ENCODE results near the gene VSIR. TPM values are rescaled to one million over a fixed set of nuclear protein-coding genes. Genes with fewer than 3 reads are reported as not detected.
A peak's percentile ranks its signal among the peaks of the same experiment; 100 is the strongest.

VSIR gene
- total RNA-seq, 4 donors from 2014 or later = 34.1 to 51.7 (median 44.8) TPM

DNA sequence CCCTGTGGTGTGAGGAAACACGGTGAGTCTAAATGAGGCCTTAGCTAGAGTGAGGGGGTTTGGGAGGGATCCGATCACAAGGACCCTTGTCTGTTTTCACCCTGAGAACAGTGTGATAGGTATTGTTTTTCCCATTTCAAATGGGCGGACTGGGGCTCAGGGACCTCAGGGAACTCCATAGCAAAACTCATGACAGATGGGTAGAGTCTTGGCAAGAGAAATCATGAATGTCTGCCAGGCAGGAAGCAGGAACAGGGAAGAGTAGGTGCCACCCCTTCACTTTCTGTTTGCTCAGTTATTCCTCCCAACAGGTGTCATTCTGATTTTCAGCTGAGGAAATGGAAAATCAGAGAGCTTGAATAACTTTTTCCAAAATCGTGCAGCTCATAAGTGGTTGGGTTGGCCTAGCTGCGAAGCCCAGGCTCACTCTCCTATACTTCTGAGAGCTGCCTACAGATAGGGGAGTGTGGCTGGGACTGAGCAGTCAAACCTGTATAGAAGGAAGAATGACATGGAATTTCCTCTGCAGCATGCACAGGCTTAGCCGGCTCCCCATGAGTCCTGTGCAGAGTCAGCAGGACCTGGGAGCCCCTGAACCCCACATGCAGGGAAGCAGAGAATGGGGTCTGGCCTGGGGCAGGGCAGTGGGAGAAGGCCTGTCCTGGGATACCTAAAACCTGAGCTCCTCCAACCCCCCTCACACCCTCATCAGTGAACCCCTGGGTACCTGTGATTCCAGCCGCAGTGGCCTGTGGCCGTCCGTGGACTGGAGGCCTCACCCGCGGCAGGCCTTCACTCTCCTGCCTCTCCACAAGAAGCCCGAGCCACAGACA is 36.1 kb downstream of the VSIR start:
- Histone ChIP-seq H3K36me3 (no peaks in the 10 kb centered on the region), H3K27me3 (no peaks in the 10 kb centered on the region), H3K4me3 (no peak overlapping the region), H3K9me3 (no peaks in the 10 kb centered on the region), H3K4me1 (peaks cover 45 to 80% (median 55%) of the 10 kb centered on the region in 3 donors), H3K27ac (peak overlapping the region; percentile 75 to 89 (median 78))
- 62 to 64% methylated on average over 12 of the region's 12 CpGs for WGBS, 2 donors
- no peak for TF ChIP-seq POLR2A (IDR thresholded peaks at IDR 0.05)
- TF ChIP-seq, protein P1, sequence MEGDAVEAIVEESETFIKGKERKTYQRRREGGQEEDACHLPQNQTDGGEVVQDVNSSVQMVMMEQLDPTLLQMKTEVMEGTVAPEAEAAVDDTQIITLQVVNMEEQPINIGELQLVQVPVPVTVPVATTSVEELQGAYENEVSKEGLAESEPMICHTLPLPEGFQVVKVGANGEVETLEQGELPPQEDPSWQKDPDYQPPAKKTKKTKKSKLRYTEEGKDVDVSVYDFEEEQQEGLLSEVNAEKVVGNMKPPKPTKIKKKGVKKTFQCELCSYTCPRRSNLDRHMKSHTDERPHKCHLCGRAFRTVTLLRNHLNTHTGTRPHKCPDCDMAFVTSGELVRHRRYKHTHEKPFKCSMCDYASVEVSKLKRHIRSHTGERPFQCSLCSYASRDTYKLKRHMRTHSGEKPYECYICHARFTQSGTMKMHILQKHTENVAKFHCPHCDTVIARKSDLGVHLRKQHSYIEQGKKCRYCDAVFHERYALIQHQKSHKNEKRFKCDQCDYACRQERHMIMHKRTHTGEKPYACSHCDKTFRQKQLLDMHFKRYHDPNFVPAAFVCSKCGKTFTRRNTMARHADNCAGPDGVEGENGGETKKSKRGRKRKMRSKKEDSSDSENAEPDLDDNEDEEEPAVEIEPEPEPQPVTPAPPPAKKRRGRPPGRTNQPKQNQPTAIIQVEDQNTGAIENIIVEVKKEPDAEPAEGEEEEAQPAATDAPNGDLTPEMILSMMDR (IDR thresholded peaks at IDR 0.05) = no peak
- DNase-seq = no peak
- intact Hi-C loops (cut with DNase I) = no loop called here

DNA sequence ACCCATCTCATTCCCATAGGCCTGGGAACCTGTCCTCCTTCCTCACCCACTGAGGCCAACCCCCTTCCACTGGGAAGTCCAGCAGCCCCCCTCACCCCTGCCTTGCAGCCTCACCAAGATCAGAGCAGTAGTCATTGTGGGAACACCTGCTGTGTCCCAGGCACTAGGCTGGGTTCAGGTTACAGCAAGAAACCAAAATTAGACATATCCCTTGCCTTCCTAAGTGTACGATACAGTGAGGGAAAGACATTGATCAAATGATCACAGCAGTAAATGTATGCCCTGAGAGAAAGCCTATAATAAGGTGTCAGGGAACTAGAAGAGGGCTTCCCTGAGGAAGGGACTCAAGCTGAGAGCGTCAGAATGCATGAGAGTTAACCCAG is 36.8 kb downstream of the VSIR start:
- no peaks in the 10 kb centered on the region for H3K36me3 ChIP-seq
- H3K4me1 ChIP-seq = peaks cover 45 to 73% (median 51%) of the 10 kb centered on the region in 3 donors
- H3K4me3 ChIP-seq = no peak overlapping the region
- WGBS, 2 donors = 64 to 66% methylated on average over 2 of the region's 2 CpGs
- TF ChIP-seq, protein P1 (IDR thresholded peaks at IDR 0.05) = no peak
- TF ChIP-seq POLR2A (IDR thresholded peaks at IDR 0.05) = no peak
- no peak for DNase-seq
- intact Hi-C loops (cut with DNase I) = no loop called here
- peak overlapping the region; percentile 75 to 89 (median 78) for H3K27ac ChIP-seq
- H3K9me3 ChIP-seq = no peaks in the 10 kb centered on the region
- no peaks in the 10 kb centered on the region for H3K27me3 ChIP-seq

DNA sequence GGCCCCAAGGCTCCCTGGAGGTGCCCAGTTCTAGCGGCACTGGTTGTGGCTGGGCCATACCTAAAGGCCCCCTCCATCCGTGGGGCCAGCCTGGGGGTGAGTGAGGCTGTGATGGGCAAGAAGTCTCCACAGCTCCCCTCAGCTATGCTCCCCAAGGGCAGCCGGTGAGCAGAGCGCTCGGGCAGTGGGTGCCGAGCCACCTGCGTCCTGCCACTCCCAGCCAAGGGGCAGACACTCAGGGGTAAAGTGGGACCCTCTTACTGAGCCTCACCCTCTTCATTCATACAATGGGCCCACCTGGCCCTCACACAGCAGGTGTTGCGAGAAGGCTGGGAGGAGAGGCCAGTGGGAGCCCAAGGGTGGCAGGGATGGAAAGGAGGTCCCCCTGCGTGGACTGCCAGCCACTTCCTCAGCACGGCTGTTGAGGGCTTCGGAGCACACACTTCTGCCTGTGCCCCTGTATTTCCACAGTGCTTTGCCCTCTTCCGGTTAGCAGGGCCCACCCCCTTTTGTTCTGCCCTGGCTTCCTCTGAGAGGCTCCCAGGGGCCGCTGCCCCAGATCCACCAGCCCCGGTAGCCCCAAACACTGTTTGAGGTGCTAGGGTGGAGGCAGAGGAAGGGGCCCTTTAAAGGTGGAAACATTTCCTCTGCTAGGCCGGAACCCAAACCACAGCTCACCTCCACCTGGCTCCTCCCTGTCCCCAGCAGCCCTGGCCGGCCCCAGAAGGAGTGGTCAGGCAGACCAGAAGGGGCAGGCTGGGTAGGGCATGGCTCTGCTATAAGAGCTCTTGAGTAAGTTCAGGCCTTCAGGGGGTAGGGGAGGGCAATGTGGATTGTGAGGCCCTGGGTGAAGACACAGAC is 37.4 kb downstream of the VSIR start:
- DNase-seq = no peak
- peak overlapping the region; percentile 75 to 89 (median 78) for H3K27ac ChIP-seq
- H3K4me1 ChIP-seq = peaks cover 45 to 67% (median 51%) of the 10 kb centered on the region in 3 donors
- no peaks in the 10 kb centered on the region for H3K36me3 ChIP-seq
- WGBS, 2 donors = 40 to 47% methylated on average over 1 to 9 of the region's 16 CpGs
- TF ChIP-seq, protein P1 (IDR thresholded peaks at IDR 0.05) = no peak
- peak in 1 of 4 donors; percentile 33 for TF ChIP-seq POLR2A (IDR thresholded peaks at IDR 0.05)
- no peaks in the 10 kb centered on the region for H3K9me3 ChIP-seq
- intact Hi-C loops (cut with DNase I) = no loop called here
- H3K27me3 ChIP-seq = no peaks in the 10 kb centered on the region
- no peak overlapping the region for H3K4me3 ChIP-seq

DNA sequence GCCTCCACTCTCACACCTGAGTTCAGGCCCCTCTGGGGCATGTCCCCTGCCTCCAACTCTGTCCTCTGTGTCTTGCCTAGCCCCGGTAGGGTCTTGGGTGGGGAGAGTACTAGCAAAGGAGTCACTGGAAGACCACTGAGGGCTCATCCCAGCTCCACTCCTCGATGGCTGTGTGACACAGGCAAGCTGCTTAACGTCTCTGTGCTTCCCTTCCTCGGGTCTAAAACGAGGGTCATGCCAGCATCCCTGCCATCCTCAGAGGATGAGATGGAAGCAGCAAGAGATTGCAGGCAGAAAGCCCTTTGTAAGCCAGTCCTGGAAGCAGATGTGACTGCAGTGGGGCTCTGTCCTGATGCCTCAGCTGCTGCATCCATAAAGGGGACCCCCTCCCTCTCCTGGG is 38.5 kb downstream of the VSIR start:
- Histone ChIP-seq H3K27me3 (no peaks in the 10 kb centered on the region), H3K27ac (peak overlapping the region in 1 of 4 donors; percentile 80), H3K4me3 (no peak overlapping the region), H3K36me3 (no peaks in the 10 kb centered on the region), H3K9me3 (no peaks in the 10 kb centered on the region), H3K4me1 (peaks cover 45 to 67% (median 45%) of the 10 kb centered on the region in 3 donors)
- DNase-seq = no peak
- 83 to 100% methylated on average over 2 to 5 of the region's 5 CpGs for WGBS, 2 donors
- TF ChIP-seq, protein P1 (IDR thresholded peaks at IDR 0.05) = no peak
- no peak for TF ChIP-seq POLR2A (IDR thresholded peaks at IDR 0.05)
- intact Hi-C loops (cut with DNase I) = no loop called here

DNA sequence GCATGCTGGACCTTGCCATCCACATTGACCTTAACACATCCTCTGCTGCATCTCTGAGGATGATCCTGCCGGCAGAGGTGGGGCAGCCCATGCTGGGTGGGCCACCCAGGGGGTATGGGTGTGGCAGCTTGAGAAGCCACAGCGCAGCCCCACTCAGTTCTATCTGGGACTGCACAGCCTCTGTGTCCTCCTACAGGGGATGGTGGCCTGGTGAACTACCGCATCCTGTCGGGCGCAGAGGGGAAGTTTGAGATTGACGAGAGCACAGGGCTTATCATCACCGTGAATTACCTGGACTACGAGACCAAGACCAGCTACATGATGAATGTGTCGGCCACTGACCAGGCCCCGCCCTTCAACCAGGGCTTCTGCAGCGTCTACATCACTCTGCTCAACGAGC is 41.5 kb downstream of the VSIR start:
- Histone ChIP-seq H3K4me1 (peaks cover 49 to 67% (median 51%) of the 10 kb centered on the region in 3 donors), H3K4me3 (no peak overlapping the region), H3K36me3 (no peaks in the 10 kb centered on the region), H3K27me3 (no peaks in the 10 kb centered on the region), H3K27ac (no peak overlapping the region), H3K9me3 (no peaks in the 10 kb centered on the region)
- intact Hi-C loops (cut with DNase I) = no loop called here
- 97 to 100% methylated on average over 5 to 6 of the region's 12 CpGs for WGBS, 2 donors
- no peak for DNase-seq
- TF ChIP-seq, protein P1 (IDR thresholded peaks at IDR 0.05) = no peak
- TF ChIP-seq POLR2A (IDR thresholded peaks at IDR 0.05) = no peak
